GM12864 (cell line): ENCODE results near the gene COQ8A.
"Not testable (repeated sequence)": the region's sequence is repeated elsewhere in the genome, so short reads cannot be mapped to it uniquely, and the experiment has no call there.

ENCODE experiments used
- DNase-seq: peaks from one replicate; pipeline ENCODE4 v3.0.0-alpha.2; 2011; ENCODE audit warnings: low read depth
- H3K4me3 ChIP-seq: 2 replicates; pipeline ENCODE4 v1.5.1; 2011; ENCODE audit warnings: mild to moderate bottlenecking, low read depth, low read length, control low read depth
- CTCF ChIP-seq: IDR thresholded peaks from 2 replicates; pipeline ENCODE4 v1.5.1; 2011; ENCODE audit warnings: low read depth, mild to moderate bottlenecking, moderate library complexity, low read length, control low read depth, inconsistent platforms; ENCODE audit errors: missing control alignments

COQ8A gene

GRCh38 chr1:226950871-226951270 is 10.8 kb downstream of the COQ8A start:
- no peak for TF ChIP-seq CTCF
- no peak overlapping the region for H3K4me3 ChIP-seq
- DNase-seq, result no peak

DNA sequence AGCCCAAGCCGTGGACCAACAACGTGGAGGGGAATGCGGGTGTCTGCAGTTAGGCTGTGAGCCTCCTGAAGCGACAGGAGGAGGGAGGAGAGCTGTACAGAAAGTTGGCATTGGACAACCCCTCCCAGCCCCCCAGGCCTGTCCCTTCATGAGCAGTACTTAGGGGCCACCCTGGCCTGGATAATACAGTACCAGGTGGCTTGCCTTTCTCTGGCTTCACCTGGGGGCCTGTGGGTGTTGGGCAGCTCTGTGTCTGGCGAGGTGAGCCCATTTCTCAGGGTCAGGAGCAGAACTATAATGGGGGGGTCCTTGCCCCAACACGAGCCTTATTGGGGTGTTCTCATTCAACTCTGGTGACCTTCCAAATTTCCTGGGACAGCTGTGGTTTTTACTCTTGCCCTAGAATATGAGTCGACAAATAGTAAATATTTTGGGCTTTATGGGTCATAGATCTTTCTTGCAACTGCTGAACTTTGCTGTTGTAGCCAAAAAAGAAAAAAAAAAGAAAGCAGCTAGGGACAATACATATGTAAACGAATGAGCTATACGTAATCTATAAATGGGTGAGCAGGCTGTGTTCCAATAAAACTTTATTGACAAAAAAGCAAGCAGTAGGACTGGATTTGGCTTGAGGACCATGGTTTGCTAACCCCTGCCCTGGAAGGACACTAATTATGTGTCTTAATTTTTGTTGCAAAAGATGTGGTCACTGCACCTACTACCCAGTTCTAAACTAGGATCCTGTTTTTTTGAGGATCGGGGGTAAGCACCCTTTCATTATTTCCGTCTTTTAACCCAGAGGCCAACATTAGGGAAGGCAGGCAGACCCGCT is 11.4 kb downstream of the COQ8A start:
- no peak for TF ChIP-seq CTCF
- H3K4me3 ChIP-seq, result no peak overlapping the region
- no peak for DNase-seq

- TF ChIP-seq CTCF, result no peak
- no peak for DNase-seq
- no peak overlapping the region for H3K4me3 ChIP-seq
Observed at GRCh38 chr1:226952118-226952441, 12.0 kb downstream of the COQ8A start.

- DNase-seq, result no peak
- no peak for TF ChIP-seq CTCF
- H3K4me3 ChIP-seq, result no peak overlapping the region
Observed at GRCh38 chr1:226953175-226953800, 13.2 kb downstream of the COQ8A start.

DNA sequence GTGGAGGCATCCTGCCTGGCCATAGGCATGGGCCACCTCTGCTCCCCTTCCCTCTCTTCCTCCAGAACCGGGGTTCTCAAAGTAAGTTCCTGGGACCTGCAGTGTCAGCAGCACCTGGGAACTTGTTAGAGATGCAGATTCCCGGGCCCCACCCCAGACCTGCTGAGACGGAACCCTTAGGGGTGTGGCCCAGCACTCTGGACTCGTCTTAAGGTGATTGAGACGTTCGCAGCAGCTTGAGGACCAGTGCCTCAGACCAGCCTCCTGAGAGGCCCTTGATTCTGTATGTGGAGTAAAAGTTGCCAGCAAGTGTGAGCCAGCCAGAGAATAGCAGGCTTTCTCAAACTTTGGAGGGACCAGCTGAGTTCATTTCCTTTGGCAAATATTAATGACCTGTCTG is 14.2 kb downstream of the COQ8A start:
- no peak for TF ChIP-seq CTCF
- DNase-seq, result no peak
- no peak overlapping the region for H3K4me3 ChIP-seq

- DNase-seq, result no peak
- no peak overlapping the region for H3K4me3 ChIP-seq
- no peak for TF ChIP-seq CTCF
Observed at GRCh38 chr1:226954777-226955176, 14.7 kb downstream of the COQ8A start.

DNA sequence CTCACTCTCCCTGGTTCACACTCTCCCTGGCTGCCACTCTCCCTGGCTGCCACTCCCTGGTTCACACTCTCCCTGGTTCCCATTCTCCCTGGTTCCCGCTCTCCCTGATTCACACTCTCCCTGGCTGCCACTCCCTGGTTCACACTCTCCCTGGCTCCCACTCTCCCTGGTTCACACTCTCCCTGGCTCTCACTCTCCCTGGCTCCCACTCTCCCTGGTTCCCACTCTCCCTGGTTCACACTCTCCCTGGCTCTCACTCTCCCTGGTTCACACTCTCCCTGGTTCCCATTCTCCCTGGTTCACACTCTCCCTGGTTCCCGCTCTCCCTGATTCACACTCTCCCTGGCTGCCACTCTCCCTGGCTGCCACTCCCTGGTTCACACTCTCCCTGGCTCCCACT is 15.8 kb downstream of the COQ8A start:
- not testable (repeated sequence) for H3K4me3 ChIP-seq, DNase-seq
